ENCODE results near the gene SGMS1.
A peak's percentile ranks its signal among the peaks of the same experiment; 100 is the strongest.
"Not testable (repeated sequence)": the region's sequence is repeated elsewhere in the genome, so short reads cannot be mapped to it uniquely, and the experiment has no call there.

Gene SGMS1

DNA sequence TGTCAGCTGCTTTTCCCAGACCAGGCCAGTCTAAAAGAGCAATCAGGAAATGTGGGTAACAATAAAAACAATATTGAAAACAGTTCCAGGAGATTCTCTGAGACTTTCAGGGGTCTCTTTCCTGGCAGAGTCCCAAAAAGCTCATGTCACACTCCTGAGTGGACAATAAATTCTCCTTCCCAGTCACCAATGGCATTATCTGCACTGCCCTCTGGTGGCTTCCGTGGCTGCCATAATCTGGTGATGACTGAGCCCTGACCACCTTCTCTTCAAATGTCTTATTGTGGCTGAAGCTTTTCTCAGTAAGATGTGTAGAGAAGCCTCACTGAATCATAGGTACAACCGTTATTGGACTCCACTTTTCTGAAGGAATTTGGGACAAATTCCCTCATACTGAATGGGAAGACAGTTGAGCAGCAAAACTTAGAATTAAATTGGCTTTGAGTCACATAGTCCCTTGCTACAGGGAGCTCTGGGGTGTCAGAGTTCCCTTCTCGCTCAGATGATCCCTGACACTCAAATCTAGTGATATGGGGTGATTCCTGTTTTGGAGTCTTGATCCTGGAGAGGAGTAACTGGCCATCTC is 348.0 kb downstream of the SGMS1 start:
- Histone ChIP-seq H3K4me1 (ENCODE audit: low read length) (peaks cover 10% of the 10 kb centered on the region), H3K9me3 (ENCODE audit: insufficient read depth, low read length) (no peaks in the 10 kb centered on the region), H3K79me2 (ENCODE audit: low read length) (no peaks in the 10 kb centered on the region)

DNA sequence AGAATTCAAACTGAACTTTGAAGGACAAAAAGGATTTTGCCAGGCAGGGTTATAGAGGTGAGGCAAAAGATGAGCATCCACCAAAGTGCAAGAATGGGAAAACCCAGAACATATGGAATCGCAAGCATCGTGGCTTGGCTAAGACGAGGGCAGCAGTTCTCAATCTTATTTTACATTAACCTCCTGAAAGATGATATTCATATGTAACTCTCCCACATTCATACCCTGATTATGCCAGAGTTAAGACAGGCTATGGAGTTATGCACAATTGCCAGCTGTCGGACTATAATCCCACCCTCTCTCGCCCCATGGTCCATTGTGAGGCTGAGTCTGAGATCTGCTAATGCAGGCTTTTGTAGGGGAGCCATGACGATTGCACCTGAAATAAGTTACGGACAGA is 351.2 kb downstream of the SGMS1 start:
- Histone ChIP-seq H3K36me3 (replicated peaks; ENCODE audit: low read depth, low read length) (no peaks in the 10 kb centered on the region), H3K27me3 (ENCODE audit: low read depth, low read length) (peaks cover 12% of the 10 kb centered on the region; the same call in 1 of the 2 replicates), H2AFZ (ENCODE audit: low read depth, low read length) (no peak overlapping the region), H3K9me3 (ENCODE audit: insufficient read depth, low read length) (no peaks in the 10 kb centered on the region), H3K79me2 (ENCODE audit: low read length) (no peaks in the 10 kb centered on the region), H3K9ac (ENCODE audit: low read length) (no peak overlapping the region), H3K4me3 (ENCODE audit: low read length) (no peak overlapping the region), H3K4me1 (ENCODE audit: low read length) (peaks cover 10% of the 10 kb centered on the region), H4K20me1 (ENCODE audit: insufficient read depth, low read length) (no peaks in the 10 kb centered on the region), H3K4me2 (ENCODE audit: low read length) (no peak overlapping the region), H3K27ac (ENCODE audit: low read length) (no peak overlapping the region)
- TF ChIP-seq CTCF (IDR thresholded peaks at IDR 0.05; ENCODE audit: low read depth, low read length) (no peak), EZH2phosphoT487 (IDR thresholded peaks at IDR 0.05; ENCODE audit: low read depth) (no peak)

More for the DNA sequence above, 348.0 kb downstream of the SGMS1 start:
- no peak overlapping the region for H3K9ac ChIP-seq (ENCODE audit: low read length)
- H2AFZ ChIP-seq (ENCODE audit: low read depth, low read length): no peak overlapping the region
- no peak overlapping the region for H3K27ac ChIP-seq (ENCODE audit: low read length)
- no peak overlapping the region for H3K4me3 ChIP-seq (ENCODE audit: low read length)
- H3K36me3 ChIP-seq (replicated peaks; ENCODE audit: low read depth, low read length): no peaks in the 10 kb centered on the region
- H3K27me3 ChIP-seq (ENCODE audit: low read depth, low read length): peaks cover 28% of the 10 kb centered on the region
- no peak overlapping the region for H3K4me2 ChIP-seq (ENCODE audit: low read length)
- no peak for TF ChIP-seq EZH2phosphoT487 (IDR thresholded peaks at IDR 0.05; ENCODE audit: low read depth)
- TF ChIP-seq CTCF (IDR thresholded peaks at IDR 0.05; ENCODE audit: low read depth, low read length): peak; percentile 79
- no peaks in the 10 kb centered on the region for H4K20me1 ChIP-seq (ENCODE audit: insufficient read depth, low read length)

DNA sequence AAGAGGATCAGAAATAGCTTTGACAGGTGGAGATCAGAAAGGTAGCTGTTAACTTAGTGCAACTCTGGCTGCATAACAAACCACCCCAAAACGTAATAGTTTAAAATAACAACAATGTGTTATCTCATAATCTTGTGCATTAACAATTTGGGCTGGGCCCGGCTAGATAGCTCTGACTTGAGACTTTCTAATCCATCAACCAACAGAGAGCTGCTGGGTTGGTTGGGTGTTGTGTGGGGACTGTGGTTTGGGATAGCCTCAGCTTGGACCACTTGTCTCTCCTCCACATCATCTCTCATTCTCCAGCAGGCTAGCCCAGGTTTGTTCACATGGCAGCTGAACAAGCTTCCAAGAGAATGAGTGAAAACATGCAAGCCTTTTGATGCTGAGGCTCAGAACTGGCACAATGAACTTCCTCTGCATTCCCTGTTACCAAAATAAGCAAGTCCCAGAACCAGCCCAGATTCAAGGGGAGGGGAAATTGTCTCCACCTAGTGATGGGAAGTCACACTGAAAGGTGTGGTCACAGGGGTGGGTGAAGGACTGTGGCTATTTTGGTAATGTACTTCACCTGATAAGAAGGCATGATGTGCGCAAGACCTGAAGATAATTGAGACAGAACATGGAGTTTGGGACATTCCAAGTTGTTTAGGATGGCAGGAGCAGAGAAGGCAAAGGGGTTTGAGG is 352.0 kb downstream of the SGMS1 start:
- TF ChIP-seq CTCF (IDR thresholded peaks at IDR 0.05; ENCODE audit: low read depth, low read length) (peak; percentile 23; the same call in 1 of the 2 replicates), EZH2phosphoT487 (IDR thresholded peaks at IDR 0.05; ENCODE audit: low read depth) (no peak)
- H3K4me3 ChIP-seq (ENCODE audit: low read length): no peak overlapping the region
- H3K4me1 ChIP-seq (ENCODE audit: low read length): peaks cover 10% of the 10 kb centered on the region
- no peak overlapping the region for H2AFZ ChIP-seq (ENCODE audit: low read depth, low read length)
- no peaks in the 10 kb centered on the region for H4K20me1 ChIP-seq (ENCODE audit: insufficient read depth, low read length)
- H3K4me2 ChIP-seq (ENCODE audit: low read length): no peak overlapping the region
- no peaks in the 10 kb centered on the region for H3K79me2 ChIP-seq (ENCODE audit: low read length)
- no peak overlapping the region for H3K27ac ChIP-seq (ENCODE audit: low read length)
- no peak overlapping the region for H3K9ac ChIP-seq (ENCODE audit: low read length)
- H3K9me3 ChIP-seq (ENCODE audit: insufficient read depth, low read length): no peaks in the 10 kb centered on the region
- H3K36me3 ChIP-seq (replicated peaks; ENCODE audit: low read depth, low read length): no peaks in the 10 kb centered on the region
- peaks cover 7% of the 10 kb centered on the region; the same call in 1 of the 2 replicates for H3K27me3 ChIP-seq (ENCODE audit: low read depth, low read length)

DNA sequence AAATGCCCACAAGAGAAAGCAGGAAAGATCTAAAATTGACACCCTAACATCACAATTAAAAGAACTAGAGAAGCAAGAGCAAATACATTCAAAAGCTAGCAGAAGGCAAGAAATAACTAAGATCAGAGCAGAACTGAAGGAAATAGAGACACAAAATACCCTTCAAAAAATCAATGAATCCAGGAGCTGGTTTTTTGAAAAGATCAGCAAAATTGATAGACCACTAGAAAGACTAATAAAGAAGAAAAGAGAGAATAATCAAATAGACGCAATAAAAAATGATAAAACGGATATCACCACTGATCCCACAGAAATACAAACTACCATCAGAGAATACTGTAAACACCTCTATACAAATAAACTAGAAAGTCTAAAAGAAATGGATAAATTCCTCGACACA is 355.9 kb downstream of the SGMS1 start:
- H3K27ac ChIP-seq (ENCODE audit: low read length); H3K9ac ChIP-seq (ENCODE audit: low read length); H3K4me3 ChIP-seq (ENCODE audit: low read length): not testable (repeated sequence)

GRCh38 chr10:50262625-50263024 is 361.1 kb downstream of the SGMS1 start:
- H3K9me3 ChIP-seq (ENCODE audit: insufficient read depth, low read length); H2AFZ ChIP-seq (ENCODE audit: low read depth, low read length); H3K4me2 ChIP-seq (ENCODE audit: low read length); H3K79me2 ChIP-seq (ENCODE audit: low read length); H4K20me1 ChIP-seq (ENCODE audit: insufficient read depth, low read length); H3K27me3 ChIP-seq (ENCODE audit: low read depth, low read length); H3K9ac ChIP-seq (ENCODE audit: low read length); H3K4me3 ChIP-seq (ENCODE audit: low read length); H3K36me3 ChIP-seq (replicated peaks; ENCODE audit: low read depth, low read length); H3K27ac ChIP-seq (ENCODE audit: low read length): not testable (repeated sequence)
- H3K4me1 ChIP-seq (ENCODE audit: low read length): peaks cover 19% of the 10 kb centered on the region

More for the DNA sequence above, 355.9 kb downstream of the SGMS1 start:
- not testable (repeated sequence) for H4K20me1 ChIP-seq (ENCODE audit: insufficient read depth, low read length); H3K9me3 ChIP-seq (ENCODE audit: insufficient read depth, low read length); H3K36me3 ChIP-seq (replicated peaks; ENCODE audit: low read depth, low read length); H3K4me2 ChIP-seq (ENCODE audit: low read length); H3K4me1 ChIP-seq (ENCODE audit: low read length); H3K27me3 ChIP-seq (ENCODE audit: low read depth, low read length); H3K79me2 ChIP-seq (ENCODE audit: low read length); H2AFZ ChIP-seq (ENCODE audit: low read depth, low read length)
